Measurements from ENCODE around the gene NEDD9.

NEDD9 gene

DNA sequence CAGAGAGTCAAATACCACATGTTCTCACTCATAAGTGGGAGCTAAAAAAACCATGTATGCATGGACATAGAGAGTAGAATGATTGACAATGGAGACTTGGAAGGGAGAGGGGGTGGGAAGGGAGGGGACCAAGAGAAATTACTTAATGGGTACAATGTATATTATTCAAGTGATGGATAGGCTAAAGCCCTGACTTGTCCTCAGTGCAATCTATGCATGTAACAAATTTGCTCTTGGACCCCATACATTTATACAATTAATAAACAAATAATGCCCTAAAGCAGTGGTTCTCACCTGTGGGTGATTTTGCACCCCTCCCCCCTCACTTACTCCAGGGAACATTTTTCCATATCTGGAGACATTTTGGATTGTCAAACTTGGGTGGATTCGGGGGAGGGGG lies 33.5 kb upstream of the NEDD9 start:
- Histone ChIP-seq H3K27me3 (replicated peaks; ENCODE audit: insufficient read depth, low read length) (no peaks in the 10 kb centered on the region), H3K79me2 (ENCODE audit: low read length) (no peaks in the 10 kb centered on the region), H3K4me3 (ENCODE audit: low read length) (no peak overlapping the region), H3K4me1 (ENCODE audit: low read length) (no peaks in the 10 kb centered on the region), H3K9ac (ENCODE audit: low read length) (no peak overlapping the region), H4K20me1 (ENCODE audit: insufficient read depth, low read length) (no peaks in the 10 kb centered on the region), H3K9me3 (replicated peaks; ENCODE audit: insufficient read depth, low read length) (no peaks in the 10 kb centered on the region), H3K27ac (ENCODE audit: low read length) (no peak overlapping the region), H3K9me2 (replicated peaks; ENCODE audit: insufficient read depth, low read length) (no peaks in the 10 kb centered on the region), H2AFZ (ENCODE audit: low read length) (no peak overlapping the region), H3F3A (ENCODE audit: insufficient read depth, low read length) (no peaks in the 10 kb centered on the region), H3K4me2 (ENCODE audit: low read depth, low read length) (no peak overlapping the region), H3K36me3 (replicated peaks; ENCODE audit: insufficient read depth, low read length) (no peaks in the 10 kb centered on the region)
- DNase-seq = no peak
- no peak for TF ChIP-seq EZH2 (optimal IDR thresholded peaks at IDR 0.05; ENCODE audit: low read depth, low read length)
- TF ChIP-seq, protein P1, sequence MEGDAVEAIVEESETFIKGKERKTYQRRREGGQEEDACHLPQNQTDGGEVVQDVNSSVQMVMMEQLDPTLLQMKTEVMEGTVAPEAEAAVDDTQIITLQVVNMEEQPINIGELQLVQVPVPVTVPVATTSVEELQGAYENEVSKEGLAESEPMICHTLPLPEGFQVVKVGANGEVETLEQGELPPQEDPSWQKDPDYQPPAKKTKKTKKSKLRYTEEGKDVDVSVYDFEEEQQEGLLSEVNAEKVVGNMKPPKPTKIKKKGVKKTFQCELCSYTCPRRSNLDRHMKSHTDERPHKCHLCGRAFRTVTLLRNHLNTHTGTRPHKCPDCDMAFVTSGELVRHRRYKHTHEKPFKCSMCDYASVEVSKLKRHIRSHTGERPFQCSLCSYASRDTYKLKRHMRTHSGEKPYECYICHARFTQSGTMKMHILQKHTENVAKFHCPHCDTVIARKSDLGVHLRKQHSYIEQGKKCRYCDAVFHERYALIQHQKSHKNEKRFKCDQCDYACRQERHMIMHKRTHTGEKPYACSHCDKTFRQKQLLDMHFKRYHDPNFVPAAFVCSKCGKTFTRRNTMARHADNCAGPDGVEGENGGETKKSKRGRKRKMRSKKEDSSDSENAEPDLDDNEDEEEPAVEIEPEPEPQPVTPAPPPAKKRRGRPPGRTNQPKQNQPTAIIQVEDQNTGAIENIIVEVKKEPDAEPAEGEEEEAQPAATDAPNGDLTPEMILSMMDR (IDR thresholded peaks at IDR 0.05; ENCODE audit: low read length) = no peak
- no peak for TF ChIP-seq EZH2phosphoT487 (IDR thresholded peaks at IDR 0.05; ENCODE audit: low read length)

DNA sequence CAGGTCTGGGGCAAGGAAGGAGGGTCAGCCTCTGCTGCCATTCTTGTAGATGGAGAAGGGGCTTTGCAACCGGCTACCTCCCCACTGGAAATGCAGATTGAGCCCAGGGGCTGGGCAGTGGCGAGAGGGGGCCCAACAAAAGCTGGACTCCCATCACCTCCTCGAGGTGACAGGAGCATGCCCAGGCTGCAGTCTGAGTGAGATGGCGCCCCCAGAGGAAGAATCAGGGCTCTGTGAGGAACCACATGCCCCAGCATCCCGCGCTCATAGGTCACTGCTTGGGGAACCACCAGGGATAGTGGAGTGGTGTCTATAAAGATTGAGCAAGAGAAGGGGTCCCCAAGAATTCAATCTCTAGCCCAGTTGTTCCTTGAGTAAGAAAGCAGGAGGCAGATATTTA lies 31.6 kb upstream of the NEDD9 start:
- DNase-seq = no peak
- Histone ChIP-seq H3K9me2 (replicated peaks; ENCODE audit: insufficient read depth, low read length) (no peaks in the 10 kb centered on the region), H3K4me1 (ENCODE audit: low read length) (peaks cover 4% of the 10 kb centered on the region), H3K9ac (ENCODE audit: low read length) (no peak overlapping the region), H3K9me3 (replicated peaks; ENCODE audit: insufficient read depth, low read length) (no peaks in the 10 kb centered on the region), H3K27me3 (replicated peaks; ENCODE audit: insufficient read depth, low read length) (no peaks in the 10 kb centered on the region), H3K4me2 (ENCODE audit: low read depth, low read length) (no peak overlapping the region), H4K20me1 (ENCODE audit: insufficient read depth, low read length) (no peaks in the 10 kb centered on the region), H3F3A (ENCODE audit: insufficient read depth, low read length) (no peaks in the 10 kb centered on the region), H3K4me3 (ENCODE audit: low read length) (no peak overlapping the region), H3K36me3 (replicated peaks; ENCODE audit: insufficient read depth, low read length) (no peaks in the 10 kb centered on the region), H3K79me2 (ENCODE audit: low read length) (no peaks in the 10 kb centered on the region), H2AFZ (ENCODE audit: low read length) (no peak overlapping the region), H3K27ac (ENCODE audit: low read length) (no peak overlapping the region)
- no peak for TF ChIP-seq EZH2 (optimal IDR thresholded peaks at IDR 0.05; ENCODE audit: low read depth, low read length)
- TF ChIP-seq, protein P1 (IDR thresholded peaks at IDR 0.05; ENCODE audit: low read length) = no peak
- TF ChIP-seq EZH2phosphoT487 (IDR thresholded peaks at IDR 0.05; ENCODE audit: low read length) = no peak

DNA sequence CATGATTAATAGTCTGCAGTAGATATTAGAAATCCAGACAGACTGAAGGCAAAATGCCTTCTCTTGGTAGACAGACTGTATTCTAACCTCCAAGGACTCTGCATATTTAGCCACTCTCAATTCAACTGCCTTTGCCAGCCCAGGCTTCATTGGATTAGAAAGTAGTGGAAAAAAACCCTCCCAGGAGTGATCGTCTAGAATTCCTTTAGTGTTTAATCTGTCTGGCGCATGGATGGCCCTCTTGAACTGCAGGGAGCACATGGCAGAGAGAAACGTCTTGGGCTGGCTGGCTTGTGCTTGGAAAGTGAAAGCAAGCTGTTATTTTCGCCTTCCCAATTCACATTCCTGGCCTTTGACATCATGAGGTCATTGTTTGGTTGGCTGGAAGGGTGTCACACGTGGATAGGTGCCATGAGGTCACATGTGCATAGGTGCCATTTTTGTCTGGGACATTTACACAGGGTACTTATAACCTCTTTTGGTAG lies 30.9 kb upstream of the NEDD9 start:
- H3K27me3 ChIP-seq (replicated peaks; ENCODE audit: insufficient read depth, low read length) = no peaks in the 10 kb centered on the region
- H3K4me2 ChIP-seq (ENCODE audit: low read depth, low read length) = no peak overlapping the region
- H3K4me1 ChIP-seq (ENCODE audit: low read length) = peaks cover 10% of the 10 kb centered on the region
- no peaks in the 10 kb centered on the region for H3K9me3 ChIP-seq (replicated peaks; ENCODE audit: insufficient read depth, low read length)
- no peak overlapping the region for H3K27ac ChIP-seq (ENCODE audit: low read length)
- no peak overlapping the region for H2AFZ ChIP-seq (ENCODE audit: low read length)
- no peaks in the 10 kb centered on the region for H3F3A ChIP-seq (ENCODE audit: insufficient read depth, low read length)
- no peaks in the 10 kb centered on the region for H3K36me3 ChIP-seq (replicated peaks; ENCODE audit: insufficient read depth, low read length)
- H3K9ac ChIP-seq (ENCODE audit: low read length) = no peak overlapping the region
- TF ChIP-seq EZH2 (optimal IDR thresholded peaks at IDR 0.05; ENCODE audit: low read depth, low read length) = no peak
- TF ChIP-seq, protein P1 (IDR thresholded peaks at IDR 0.05; ENCODE audit: low read length) = no peak
- TF ChIP-seq EZH2phosphoT487 (IDR thresholded peaks at IDR 0.05; ENCODE audit: low read length) = no peak
- H3K79me2 ChIP-seq (ENCODE audit: low read length) = no peaks in the 10 kb centered on the region
- no peaks in the 10 kb centered on the region for H4K20me1 ChIP-seq (ENCODE audit: insufficient read depth, low read length)
- H3K9me2 ChIP-seq (replicated peaks; ENCODE audit: insufficient read depth, low read length) = no peaks in the 10 kb centered on the region
- no peak overlapping the region for H3K4me3 ChIP-seq (ENCODE audit: low read length)
- no peak for DNase-seq

Measured in MM.1S (cell line).